Femur (tissue), 1 donor: Measurements from ENCODE around the gene SLCO2B1.

Source experiments
- DNase-seq: peaks from one replicate; pipeline ENCODE4 v3.0.0-alpha.2; 2017

The SLCO2B1 gene

GRCh38 chr11:75195167-75195962, 44.5 kb downstream of the SLCO2B1 start:
- DNase-seq, result peak; percentile 74

GRCh38 chr11:75196426-75196825, 45.5 kb downstream of the SLCO2B1 start:
- no peak for DNase-seq

DNA sequence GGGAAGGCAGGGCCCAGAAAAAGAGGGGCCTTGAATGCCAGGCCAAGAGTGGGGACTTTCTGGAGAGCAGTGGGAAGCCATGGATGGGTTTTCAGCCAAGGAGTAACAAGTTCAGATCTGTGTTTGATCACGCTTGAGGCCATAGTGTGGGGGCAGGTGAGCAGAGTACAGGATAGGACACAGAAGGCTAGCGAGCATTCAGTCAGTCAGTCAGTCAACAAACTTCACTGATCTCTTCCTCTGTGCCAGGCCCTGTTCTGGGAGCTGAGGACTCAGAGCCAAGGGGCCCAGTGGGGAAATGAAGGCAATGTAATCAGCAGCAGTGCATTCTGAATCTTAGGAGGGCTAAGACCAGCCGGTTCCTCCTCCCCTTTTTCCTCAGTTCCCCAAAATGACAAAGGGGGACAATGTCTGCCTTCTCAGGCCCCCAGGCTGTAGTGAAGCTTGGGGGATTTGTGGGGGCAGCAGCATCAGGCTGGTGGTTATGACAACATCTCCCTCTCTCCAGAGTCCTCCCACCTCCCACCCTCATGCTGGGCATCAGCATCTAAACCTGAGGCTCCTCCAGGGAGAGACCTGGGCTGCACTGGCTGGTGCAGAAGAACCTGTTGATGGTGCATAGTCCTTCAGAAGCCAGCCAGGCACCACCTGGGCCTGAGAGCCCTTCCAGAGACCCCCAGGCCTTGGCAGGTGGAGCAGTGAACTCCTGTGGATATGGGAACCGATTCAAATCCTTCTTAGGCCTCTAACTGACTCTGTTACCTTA, 46.8 kb downstream of the SLCO2B1 start:
- DNase-seq, result no peak

- no peak for DNase-seq
These were observed 47.5 kb downstream of the SLCO2B1 start for GRCh38 chr11:75198278-75198973.

- DNase-seq, result no peak
These were observed 48.6 kb downstream of the SLCO2B1 start for GRCh38 chr11:75199412-75199955.

- no peak for DNase-seq
These were observed 49.1 kb downstream of the SLCO2B1 start for GRCh38 chr11:75200051-75200450.

DNA sequence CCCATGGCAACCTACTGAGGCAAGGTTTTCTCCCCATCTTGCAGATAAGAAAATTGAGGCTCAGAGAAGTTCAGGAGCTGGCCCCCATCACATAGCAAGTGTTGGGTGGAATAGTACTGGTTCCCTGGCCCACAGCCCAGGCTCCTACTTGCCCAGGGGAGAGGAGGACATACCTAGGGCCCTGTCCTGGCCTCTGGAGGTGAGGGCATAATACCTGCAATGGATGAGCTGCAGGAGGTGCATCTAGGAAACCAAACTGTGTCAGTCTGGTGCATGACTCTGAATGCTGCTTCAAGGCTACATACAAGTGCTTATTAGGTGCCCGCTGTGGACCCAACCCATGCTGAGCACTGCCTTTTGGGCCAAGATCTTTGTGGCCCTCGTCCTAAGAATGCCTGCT, 49.6 kb downstream of the SLCO2B1 start:
- no peak for DNase-seq

DNA sequence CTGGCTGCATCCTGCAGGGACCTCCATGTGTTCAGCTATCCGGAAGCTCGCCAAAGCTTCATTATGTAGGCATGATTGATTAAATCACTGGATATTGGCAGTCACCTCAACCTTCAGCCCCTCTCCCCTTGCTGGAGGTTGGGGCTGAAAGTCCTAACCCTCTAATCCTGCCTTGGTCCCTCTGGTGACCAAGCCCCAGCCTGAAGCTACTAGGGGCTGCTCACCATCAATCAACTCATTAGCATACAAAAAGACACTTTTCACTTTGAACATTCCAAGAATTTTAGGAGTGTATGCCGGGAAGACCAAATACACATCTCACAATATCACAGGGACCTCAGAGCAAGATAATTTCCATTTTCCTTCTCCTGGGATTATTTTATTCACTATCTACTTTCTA, 50.9 kb downstream of the SLCO2B1 start:
- DNase-seq, result no peak

DNA sequence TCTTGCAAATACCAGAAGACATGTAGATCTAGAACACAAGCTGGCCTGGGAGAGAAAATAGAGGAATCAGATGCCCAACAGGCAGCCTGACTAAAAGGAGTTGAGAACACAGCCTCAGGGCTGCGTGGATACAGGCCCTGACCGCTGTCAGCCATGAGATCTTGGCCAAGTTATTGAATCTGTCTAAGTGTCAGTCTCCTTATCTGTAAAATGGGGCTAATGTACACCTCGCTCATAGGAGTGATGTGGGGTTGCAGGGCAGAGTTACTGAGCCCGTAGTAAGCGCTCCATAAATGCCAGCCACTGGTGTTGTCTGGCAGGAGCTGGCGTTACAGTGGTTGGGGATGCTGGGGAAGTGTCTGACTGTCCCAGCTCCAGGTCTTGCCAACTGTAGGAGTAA, 51.3 kb downstream of the SLCO2B1 start:
- no peak for DNase-seq

GRCh38 chr11:75203138-75203537, 52.2 kb downstream of the SLCO2B1 start:
- no peak for DNase-seq

GRCh38 chr11:75203641-75204011, 52.7 kb downstream of the SLCO2B1 start:
- DNase-seq, result no peak

DNA sequence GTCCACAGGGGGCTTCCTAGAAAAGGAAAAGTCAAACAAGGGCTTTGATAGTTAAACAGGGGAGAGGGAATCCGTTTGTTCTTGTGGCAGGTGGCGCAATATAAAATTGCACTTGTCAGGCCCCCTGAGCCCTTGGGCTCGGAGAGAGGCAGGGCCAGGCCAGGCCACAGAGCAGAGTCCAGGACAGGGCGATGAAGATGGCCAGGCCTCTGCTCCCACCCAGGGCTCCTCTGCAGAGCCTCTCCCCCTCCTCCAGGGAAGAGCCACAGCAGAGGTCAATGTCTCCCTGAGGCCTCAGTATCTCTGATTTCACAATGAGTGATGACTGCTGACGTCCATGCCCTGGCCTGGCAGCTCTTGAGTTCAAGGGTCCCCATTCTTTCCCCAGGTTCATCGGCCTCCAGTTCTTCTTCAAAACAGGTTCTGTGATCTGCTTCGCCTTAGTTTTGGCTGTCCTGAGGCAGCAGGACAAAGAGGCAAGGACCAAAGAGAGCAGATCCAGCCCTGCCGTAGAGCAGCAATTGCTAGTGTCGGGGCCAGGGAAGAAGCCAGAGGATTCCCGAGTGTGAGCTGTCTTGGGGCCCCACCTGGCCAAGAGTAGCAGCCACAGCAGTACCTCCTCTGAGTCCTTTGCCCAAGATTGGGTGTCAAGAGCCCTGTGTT, 53.2 kb downstream of the SLCO2B1 start:
- no peak for DNase-seq

DNA sequence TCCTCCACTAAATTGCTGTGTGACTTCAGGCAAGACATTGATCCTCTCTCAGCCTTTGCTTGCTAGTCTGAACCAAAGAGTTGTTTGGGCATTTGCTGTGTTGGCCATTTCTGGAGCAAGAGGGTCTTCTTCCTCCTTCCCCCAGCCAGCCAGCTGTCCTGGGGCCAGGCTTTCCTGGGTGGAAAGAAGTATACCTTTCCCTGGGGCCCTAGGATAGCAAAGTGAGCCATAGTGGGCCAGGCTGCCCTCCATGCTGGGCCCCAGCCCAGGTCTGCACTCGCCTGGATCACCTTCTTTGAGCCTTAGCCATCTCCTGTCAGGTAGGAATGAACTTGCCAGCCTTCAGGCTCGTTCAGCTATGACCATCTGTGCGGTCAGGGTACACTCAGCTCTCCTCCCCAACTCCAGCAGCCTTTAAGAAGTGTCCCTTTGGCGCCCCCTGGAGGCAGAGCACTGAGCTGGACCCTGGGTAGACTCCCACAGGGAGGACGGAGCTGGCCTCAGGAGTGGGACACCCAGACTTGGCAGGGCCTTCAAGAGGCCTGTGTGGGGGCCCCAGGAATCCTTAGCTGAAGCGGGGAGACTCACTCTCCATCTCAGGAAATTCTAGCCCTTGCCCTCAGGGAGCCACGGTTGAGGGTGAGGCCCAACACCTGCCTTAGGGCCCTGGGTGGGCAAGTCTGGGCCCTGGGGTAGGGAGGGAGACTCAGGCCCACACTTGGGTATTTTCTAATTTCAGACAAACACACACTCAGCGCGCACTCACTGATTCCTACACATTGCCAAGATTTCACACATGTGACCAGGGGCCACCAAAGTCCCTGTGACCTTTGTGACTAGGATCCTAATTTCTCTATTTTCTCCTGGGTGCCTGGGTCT, 54.0 kb downstream of the SLCO2B1 start:
- peak; percentile 85 for DNase-seq

- no peak for DNase-seq
These were observed 54.7 kb downstream of the SLCO2B1 start for GRCh38 chr11:75205564-75206020.

DNA sequence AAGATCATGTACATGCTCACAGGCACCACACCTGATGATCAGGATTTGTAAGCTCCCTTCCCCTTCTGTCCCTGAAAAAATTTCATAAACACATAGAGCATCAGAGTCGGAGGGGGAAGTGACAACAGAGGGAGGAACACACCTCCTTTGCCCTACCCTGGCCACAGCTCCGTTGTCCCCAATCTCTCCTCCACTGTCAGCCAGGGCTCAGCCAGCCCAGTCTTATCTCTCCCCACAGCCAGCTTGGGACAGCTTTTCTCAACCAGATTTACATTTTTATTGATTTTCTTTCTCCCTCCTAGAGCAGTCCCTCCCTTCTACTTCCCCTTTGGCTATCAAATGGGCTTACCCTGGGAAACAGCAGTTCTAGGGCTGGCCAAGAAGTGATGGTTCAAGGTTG, 57.5 kb downstream of the SLCO2B1 start:
- DNase-seq, result no peak

DNA sequence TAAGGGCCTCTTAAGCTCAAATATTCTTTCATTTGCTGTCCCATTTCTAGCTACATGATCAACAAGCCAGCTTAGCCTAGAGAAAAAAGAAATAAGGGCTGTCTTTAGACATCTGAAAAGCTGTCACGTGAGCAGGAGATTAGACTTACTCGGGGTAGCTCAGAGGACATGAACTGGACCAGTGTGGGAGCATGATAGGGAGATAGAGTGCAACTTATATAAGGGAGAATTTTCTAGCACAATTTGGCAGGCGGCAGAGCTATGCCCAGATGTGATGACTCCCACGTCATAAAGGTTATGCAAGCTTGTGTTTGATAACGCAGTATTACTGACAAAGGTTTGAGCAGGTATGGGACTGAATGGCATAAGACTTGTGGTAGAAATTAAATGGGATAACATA, 61.5 kb downstream of the SLCO2B1 start:
- no peak for DNase-seq

DNA sequence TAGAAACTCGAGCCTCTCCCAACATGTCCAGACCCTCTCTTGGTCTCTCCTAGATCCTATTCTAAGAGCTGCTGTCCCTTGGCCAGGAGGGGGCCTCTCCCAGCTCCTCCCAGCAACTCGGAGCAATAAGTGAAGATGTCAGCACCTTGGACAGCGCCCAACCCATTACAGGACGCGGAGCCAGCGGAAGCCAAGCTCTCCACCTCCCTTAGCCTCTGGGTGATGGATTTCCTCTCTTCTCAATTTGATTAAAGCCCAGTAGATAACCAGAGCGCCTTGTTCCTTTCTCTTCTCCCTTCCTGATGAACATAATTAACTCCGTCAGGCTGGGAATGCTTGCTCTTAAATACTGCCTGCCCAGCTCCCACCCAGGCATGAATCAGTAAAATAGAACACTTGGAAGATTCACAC, 63.5 kb downstream of the SLCO2B1 start:
- DNase-seq, result peak; percentile 88

- no peak for DNase-seq
These were observed 63.9 kb downstream of the SLCO2B1 start for GRCh38 chr11:75214843-75215242.

- DNase-seq, result no peak
These were observed 69.0 kb downstream of the SLCO2B1 start for GRCh38 chr11:75219869-75220268.

DNA sequence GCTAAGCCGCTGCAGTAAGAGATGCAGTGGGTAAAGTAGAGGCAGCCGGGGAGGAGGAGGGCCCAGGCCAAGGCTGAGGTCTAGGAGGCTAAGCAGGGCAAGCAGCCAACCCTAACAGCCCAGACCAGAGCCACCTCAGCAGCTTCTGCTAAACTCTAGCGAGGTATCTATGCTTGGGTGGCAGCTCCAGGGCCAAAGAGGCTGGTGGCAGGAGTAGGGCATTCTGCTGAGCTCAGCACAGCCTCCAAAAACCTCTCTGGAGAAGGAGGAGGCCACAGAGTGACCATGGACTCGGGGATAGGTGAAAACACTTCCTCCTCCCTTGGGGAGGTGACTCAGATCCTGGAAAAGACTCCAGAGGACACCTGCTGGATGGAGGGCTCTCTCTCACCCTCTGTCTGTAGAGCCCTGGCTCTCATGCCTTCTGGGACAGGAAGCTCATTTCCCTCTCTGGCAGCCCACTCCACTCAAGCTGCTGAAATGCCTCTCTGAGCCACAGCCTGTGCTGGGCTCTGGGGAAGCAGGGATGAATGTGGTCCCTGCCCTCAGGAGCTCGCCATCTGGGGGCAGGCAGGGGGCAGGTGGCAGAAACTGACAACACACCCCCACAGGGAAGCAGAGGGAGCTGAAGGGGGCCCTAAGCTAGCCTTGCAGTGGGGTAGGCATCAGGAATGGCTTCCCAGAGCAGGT, 73.2 kb downstream of the SLCO2B1 start:
- DNase-seq, result no peak

- no peak for DNase-seq
These were observed 74.9 kb downstream of the SLCO2B1 start for GRCh38 chr11:75225794-75226193.
